H1 (cell line): Measurements from ENCODE around the gene TMPO. TPM values are rescaled to one million over a fixed set of nuclear protein-coding genes. Genes with fewer than 3 reads are reported as not detected.

Experiments used
- CTCF ChIA-PET: fragments of 300-600 bp; sonication (Branson Sonifier 250); formaldehyde crosslinking; loops from one replicate; lab custom pipeline; 2021; ENCODE audit not compliant: partially characterized antibody; lab: Charles Lee
- POLR2A ChIA-PET: fragments of 300-600 bp; sonication (Branson Sonifier 250); formaldehyde crosslinking; loops from one replicate; lab custom pipeline; 2021; ENCODE audit warnings: inconsistent platforms; ENCODE audit not compliant: partially characterized antibody; lab: Charles Lee
- DNase-seq, 2 experiments: peaks; one replicate each; pipeline versions ENCODE4 v3.0.0 to v3.0.0-alpha.2; 2010 to 2022; ENCODE audit warnings: low spot score in 2 of 2, low read depth in 1 of 2, mixed read lengths in 1 of 2
- FAIRE-seq: peaks from 2 replicates; lab custom pipeline; 2011; peaks lifted over from hg19 to GRCh38; lab: Jason Lieb, UNC
- H2AFZ ChIP-seq: 2 replicates; pipeline ENCODE4 v1.8.1; 2012; ENCODE audit warnings: low read length, inconsistent platforms
- H2AK5ac ChIP-seq: 2 replicates; pipeline ENCODE4 v1.6.1; 2013; ENCODE audit warnings: low read depth, low read length
- H2BK120ac ChIP-seq: replicated peaks from 2 replicates; pipeline ENCODE3; 2013; ENCODE audit warnings: low read depth, low read length, inconsistent platforms
- H2BK12ac ChIP-seq: 2 replicates; pipeline ENCODE4 v1.6.1; 2013; ENCODE audit warnings: low read depth, low read length
- H2BK15ac ChIP-seq: 2 replicates; pipeline ENCODE4 v1.6.1; 2013; ENCODE audit warnings: low read length
- H2BK20ac ChIP-seq: 2 replicates; pipeline ENCODE4 v1.6.1; 2013; ENCODE audit warnings: low read length
- H2BK5ac ChIP-seq: 2 replicates; pipeline ENCODE4 v1.6.1; 2013; ENCODE audit warnings: low read depth, low read length
- H3K14ac ChIP-seq: 2 replicates; pipeline ENCODE4 v1.6.1; 2013; ENCODE audit warnings: inconsistent platforms; ENCODE audit not compliant: insufficient read length
- H3K18ac ChIP-seq: 2 replicates; pipeline ENCODE4 v1.6.1; 2013; ENCODE audit warnings: low read length; ENCODE audit errors: extremely low read depth
- H3K23ac ChIP-seq: 2 replicates; pipeline ENCODE4 v1.6.1; 2013; ENCODE audit warnings: inconsistent platforms; ENCODE audit not compliant: insufficient read length
- H3K23me2 ChIP-seq: 2 replicates; pipeline ENCODE4 v1.6.1; 2013; ENCODE audit warnings: low read depth, low read length
- H3K27ac ChIP-seq: 2 replicates; pipeline ENCODE4 v1.6.1; 2011; ENCODE audit warnings: low read depth, low read length, inconsistent platforms
- H3K27me3 ChIP-seq, 4 experiments: replicated peaks in 1 of 4; 1 replicate in 1 of 4; 2 replicates in 3 of 4; pipeline versions ENCODE4 v1.6.1 to v1.8.1; 2011 to 2013; ENCODE audit warnings: low read length in 3 of 4, mild to moderate bottlenecking in 3 of 4, inconsistent platforms in 2 of 4, mixed read lengths in 2 of 4, moderate library complexity in 1 of 4; ENCODE audit not compliant: control insufficient read depth in 3 of 4, insufficient read depth in 3 of 4; ENCODE audit errors: extremely low read depth in 1 of 4
- H3K36me3 ChIP-seq, 4 experiments: 2 replicates each; pipeline versions ENCODE4 v1.6.1 to v1.8.1; 2011 to 2013; ENCODE audit warnings: mild to moderate bottlenecking in 4 of 4, low read length in 3 of 4, moderate library complexity in 2 of 4, control low read depth in 1 of 4, inconsistent platforms in 1 of 4; ENCODE audit not compliant: insufficient read depth in 4 of 4, control insufficient read depth in 2 of 4
- H3K4ac ChIP-seq: replicated peaks from 2 replicates; pipeline ENCODE3; 2013; ENCODE audit warnings: low read length, low read depth, mixed read lengths, inconsistent platforms; ENCODE audit not compliant: insufficient read length
- H3K4me1 ChIP-seq, 4 experiments: replicated peaks in 1 of 4; 1 replicate in 1 of 4; 2 replicates in 3 of 4; pipeline versions ENCODE4 v1.6.1 to v1.8.1; 2011 to 2013; ENCODE audit warnings: low read length in 3 of 4, inconsistent platforms in 2 of 4, mixed read lengths in 1 of 4; ENCODE audit not compliant: insufficient read depth in 4 of 4, control insufficient read depth in 3 of 4
- H3K4me2 ChIP-seq, 2 experiments: 2 replicates each; pipeline versions ENCODE4 v1.6.1 to v1.8.1; 2011 to 2013; ENCODE audit warnings: low read depth in 2 of 2, low read length in 2 of 2, control low read depth in 1 of 2, inconsistent platforms in 1 of 2, mild to moderate bottlenecking in 1 of 2; ENCODE audit not compliant: insufficient read depth in 1 of 2
- H3K4me3 ChIP-seq, 4 experiments: fragments of 200-600, 300-600 bp in 1 of 4; sonication (generic), shearing (Covaris generic), sonication (Bioruptor Twin) in 1 of 4; 2 replicates each; pipeline versions ENCODE4 v1.5.1 to v1.8.1; 2011 to 2016; ENCODE audit warnings: low read length in 4 of 4, low read depth in 3 of 4, control low read depth in 2 of 4, inconsistent platforms in 2 of 4, mild to moderate bottlenecking in 2 of 4, mixed read lengths in 1 of 4, moderate library complexity in 1 of 4; ENCODE audit not compliant: insufficient read depth in 2 of 4; ENCODE audit errors: extremely low read depth in 1 of 4
- H3K56ac ChIP-seq: replicated peaks from 2 replicates; pipeline ENCODE3; 2013; ENCODE audit warnings: low read depth, mild to moderate bottlenecking, mixed read lengths, low read length, inconsistent platforms; ENCODE audit not compliant: insufficient read length
- H3K79me1 ChIP-seq: 2 replicates; pipeline ENCODE4 v1.6.1; 2013; ENCODE audit warnings: low read depth, low read length, control low read depth
- H3K79me2 ChIP-seq, 2 experiments: 2 replicates each; pipeline versions ENCODE4 v1.6.1 to v1.8.1; 2012 to 2013; ENCODE audit warnings: low read length in 2 of 2, mild to moderate bottlenecking in 2 of 2, inconsistent platforms in 1 of 2; ENCODE audit not compliant: insufficient read depth in 2 of 2, control insufficient read depth in 1 of 2
- H3K9ac ChIP-seq, 4 experiments: replicated peaks in 1 of 4; 1 replicate in 1 of 4; 2 replicates in 3 of 4; pipeline versions ENCODE4 v1.6.1 to v1.8.1; 2011 to 2013; ENCODE audit warnings: low read depth in 3 of 4, low read length in 3 of 4, control low read depth in 2 of 4, mild to moderate bottlenecking in 2 of 4, moderate library complexity in 2 of 4, inconsistent platforms in 1 of 4; ENCODE audit errors: extremely low read depth in 1 of 4
- H3K9me3 ChIP-seq, 2 experiments: 2 replicates each; pipeline versions ENCODE4 v1.6.1 to v1.8.1; 2012 to 2013; ENCODE audit warnings: mild to moderate bottlenecking in 2 of 2, moderate library complexity in 2 of 2, control low read depth in 1 of 2, inconsistent platforms in 1 of 2, low read depth in 1 of 2, low read length in 1 of 2, mixed read lengths in 1 of 2; ENCODE audit not compliant: insufficient read depth in 2 of 2
- H4K20me1 ChIP-seq, 2 experiments: replicated peaks in 1 of 2; 2 replicates each; pipeline versions ENCODE3 to v1.8.1; 2011 to 2013; ENCODE audit warnings: inconsistent platforms in 2 of 2, low read length in 2 of 2, mild to moderate bottlenecking in 1 of 2; ENCODE audit not compliant: insufficient read depth in 2 of 2, control insufficient read depth in 1 of 2
- H4K5ac ChIP-seq: 2 replicates; pipeline ENCODE4 v1.6.1; 2013; ENCODE audit warnings: low read length, low read depth, mixed read lengths, inconsistent platforms; ENCODE audit not compliant: insufficient read length
- H4K8ac ChIP-seq: 2 replicates; pipeline ENCODE4 v1.8.0; 2013; ENCODE audit warnings: mild to moderate bottlenecking, moderate library complexity, low read length, inconsistent platforms; ENCODE audit not compliant: insufficient read depth; ENCODE audit errors: extremely low read depth
- H4K91ac ChIP-seq: replicated peaks from 2 replicates; pipeline ENCODE3; 2013; ENCODE audit warnings: low read length, mixed read lengths, inconsistent platforms; ENCODE audit not compliant: insufficient read length
- ASH2L ChIP-seq: fragments of 200-600, 300-600 bp; sonication (generic); IDR thresholded peaks from one replicate; pipeline ENCODE4 v1.7.1; 2017; ENCODE audit warnings: low read length
- CBX8 ChIP-seq: fragments of 300-800, 300-1000 bp; sonication (generic); IDR thresholded peaks from 2 replicates; pipeline ENCODE4 v1.7.1; 2016; ENCODE audit warnings: low read depth, low read length, borderline replicate concordance
- HDAC2 ChIP-seq, 2 experiments: fragments of 300-600 bp in 1 of 2; sonication (generic) in 1 of 2; IDR thresholded peaks; 2 replicates each; pipeline ENCODE4 v1.6.1; 2011 to 2012; ENCODE audit warnings: low read depth in 2 of 2, low read length in 2 of 2, mild to moderate bottlenecking in 2 of 2, moderate library complexity in 2 of 2, borderline replicate concordance in 1 of 2, inconsistent platforms in 1 of 2
- HDAC6 ChIP-seq: IDR thresholded peaks from one replicate; pipeline ENCODE4 v1.7.1; 2012; ENCODE audit warnings: low read depth, mild to moderate bottlenecking, inconsistent platforms, low read length, moderate library complexity
- KDM5A ChIP-seq: fragments of 200-600 bp; IDR thresholded peaks from 2 replicates; pipeline ENCODE4 v1.7.1; 2012; ENCODE audit warnings: mild to moderate bottlenecking, low read length, inconsistent platforms, mixed read lengths
- WGBS, 2 experiments: shearing (Covaris generic) in 1 of 2; methylation state at CpG; one replicate each; pipeline versions ENCODE4 v1.1.6 to v1.1.7; 2013 to 2015; ENCODE audit warnings: low lambda C conversion rate in 2 of 2, mixed read lengths in 2 of 2, inconsistent platforms in 1 of 2, low coverage in 1 of 2, missing lambda C conversion rate in 1 of 2; ENCODE audit not compliant: insufficient replicate concordance in 2 of 2, insufficient coverage in 1 of 2, insufficient read length in 1 of 2; ENCODE audit errors: extremely low coverage in 1 of 2, missing lambda C conversion rate in 1 of 2; 5-methylcytosine and 5-hydroxymethylcytosine counted together
- polyA plus RNA-seq, 7 experiments: library from polyadenylated mRNA; depleted of rRNA in 3 of 7; stranded (reverse) in 5 of 7; unstranded in 2 of 7; fragments of >200 nt in 5 of 7; fragments of 200-250 nt in 2 of 7; gene quantifications; 1 replicate in 5 of 7; 2 replicates in 1 of 7; 4 replicates in 1 of 7; pipeline versions ENCODE4 v1.2.1 to v1.2.3, GENCODE V29; 2011 to 2013; ENCODE audit warnings: missing spikeins in 2 of 7, mixed read lengths in 2 of 7
- total RNA-seq: library from RNA; stranded (reverse); fragmentation: NEBNext Ultra II Directional; extraction: Animal tissue kit (Norgen Biotek cat#: 25700); gene quantifications from 2 replicates; pipeline ENCODE4 v1.2.1, GENCODE V29; 2021

Gene TMPO
- total and polyA plus RNA-seq, 2 of the 8 experiments (the other 6 are each of a cell fraction or from before 2014, with no cell fraction given): 43.9 to 195 TPM

- no peak overlapping the region for H2BK15ac ChIP-seq
- no peak for FAIRE-seq
- H4K5ac ChIP-seq: no peak overlapping the region
- no peak overlapping the region for H2AFZ ChIP-seq
- H3K4ac ChIP-seq: no peak overlapping the region
- H3K23me2 ChIP-seq: no peaks in the 10 kb centered on the region; the same call in 1 of the 2 replicates
- H4K91ac ChIP-seq: no peak overlapping the region
- no peak overlapping the region for H2BK12ac ChIP-seq
- no peak overlapping the region for H2BK5ac ChIP-seq
- H3K27me3 ChIP-seq: no peaks in the 10 kb centered on the region
- H3K79me1 ChIP-seq: no peaks in the 10 kb centered on the region
- no peaks in the 10 kb centered on the region for H3K36me3 ChIP-seq
- no peak overlapping the region for H3K14ac ChIP-seq
- no peak overlapping the region for H2BK120ac ChIP-seq
- H4K20me1 ChIP-seq: no peaks in the 10 kb centered on the region
- H3K79me2 ChIP-seq: no peaks in the 10 kb centered on the region
- no peak overlapping the region for H3K23ac ChIP-seq
- no peaks in the 10 kb centered on the region for H3K9me3 ChIP-seq
- H4K8ac ChIP-seq: no peak overlapping the region
- TF ChIP-seq HDAC2 (IDR thresholded peaks at IDR 0.05; ENCODE audit: borderline replicate concordance in 1 of 2, low read depth in 2 of 2, low read length in 2 of 2) (no peak), KDM5A (no peak), CBX8 (no peak), ASH2L (no peak), HDAC6 (no peak)
- no peak overlapping the region for H3K56ac ChIP-seq
- CTCF ChIA-PET: interaction anchor here (0.9 to 1.3 kb wide), 3 partner anchors 8 to 14 kb away, joined by 3 to 4 read pairs (median 3); no protein-coding TSS in a partner anchor
- no peak overlapping the region for H2AK5ac ChIP-seq
- no peak overlapping the region for H3K4me3 ChIP-seq
- no peak overlapping the region for H3K9ac ChIP-seq
- no peak overlapping the region for H3K18ac ChIP-seq
- H2BK20ac ChIP-seq: no peak overlapping the region
- no peak overlapping the region for H3K27ac ChIP-seq
- WGBS, 2 experiments: 94% methylated on average over 5 of the region's 5 CpGs; no CpG with 5 or more reads in 1 of the 2 experiments
- POLR2A ChIA-PET: interaction anchor here (0.8 kb wide), 1 partner anchor 12 kb away, joined by 3 read pairs; no protein-coding TSS in a partner anchor
- no peaks in the 10 kb centered on the region for H3K4me1 ChIP-seq
- H3K4me2 ChIP-seq: no peak overlapping the region
- no peak for DNase-seq
Measured at GRCh38 chr12:98580695-98581094, 65.3 kb downstream of the TMPO start.
